Stromal cell of bone marrow (primary cell): Measurements from ENCODE around the gene MS4A13.
"Not testable (repeated sequence)": the region's sequence is repeated elsewhere in the genome, so short reads cannot be mapped to it uniquely, and the experiment has no call there.

Experiments used
- DNase-seq: peaks from one replicate; pipeline ENCODE4 v3.0.0-alpha.2; 2012; ENCODE audit warnings: low read depth

MS4A13 gene, protein sequence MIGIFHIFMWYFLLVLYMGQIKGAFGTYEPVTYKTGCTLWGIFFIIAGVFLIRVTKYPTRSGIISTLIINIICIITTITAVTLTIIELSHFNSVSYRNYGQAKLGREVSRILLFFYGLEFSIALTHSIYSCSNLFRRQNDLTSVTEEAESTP

DNA sequence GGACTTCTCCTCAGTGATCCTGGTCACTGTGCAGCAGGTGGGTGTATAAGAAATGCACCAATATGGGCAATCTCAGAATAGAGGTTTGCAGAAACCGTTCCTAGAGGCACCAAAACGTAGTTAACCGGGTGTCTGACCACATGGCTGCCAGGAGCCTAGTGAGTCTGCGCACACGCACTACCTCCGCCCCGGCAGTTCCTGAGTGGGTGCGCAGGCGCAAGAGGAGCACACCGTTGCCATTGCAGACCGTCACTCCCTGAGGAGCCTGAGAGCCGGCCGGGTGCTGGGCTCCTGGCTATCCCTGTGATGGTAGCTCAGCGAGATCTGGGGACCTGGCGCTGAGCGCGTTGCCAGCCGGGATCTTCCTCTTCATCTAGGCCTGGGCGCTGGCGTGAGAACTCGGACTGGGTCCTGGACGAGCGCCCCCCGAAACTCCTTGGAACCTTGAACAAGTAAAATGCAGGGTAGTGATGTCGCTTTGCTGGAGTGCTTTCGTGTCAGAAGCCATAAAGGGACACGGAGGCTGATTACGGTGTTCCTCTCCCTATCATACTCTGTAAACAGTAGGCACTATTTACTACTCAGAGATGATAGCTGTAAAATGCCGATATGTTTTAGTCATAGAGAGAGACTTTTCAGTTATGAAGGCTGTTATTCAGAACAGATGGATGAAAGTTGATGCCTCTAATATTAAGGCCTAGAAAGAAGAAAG lies at the start of gene MS4A13:
MS4A13 (plus strand) TSS at position 249 of the 712 bp plus-strand sequence. CDS start 2,692 bp downstream, outside the sequence.
- DNase-seq = no peak

DNA sequence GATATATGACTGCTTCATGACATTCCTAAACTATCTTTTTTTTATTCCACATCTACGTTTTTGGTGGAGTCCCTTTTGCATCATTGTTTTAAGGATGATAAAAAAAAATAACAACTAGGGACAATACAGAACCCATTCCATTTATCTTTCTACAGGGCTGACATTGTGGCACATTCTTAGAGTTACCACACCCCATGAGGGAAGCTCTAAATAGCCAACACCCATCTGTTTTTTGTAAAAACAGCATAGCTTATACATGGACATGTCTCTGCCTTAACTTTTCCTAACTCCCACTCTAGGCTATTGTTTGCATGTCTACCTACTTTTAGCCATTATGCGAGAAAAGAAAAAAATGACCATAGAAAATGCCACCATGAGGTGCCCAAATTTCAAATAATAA lies 46.4 kb upstream of the MS4A13 start:
- DNase-seq = no peak

GRCh38 chr11:60469723-60470122 lies 45.5 kb upstream of the MS4A13 start:
- no peak for DNase-seq

GRCh38 chr11:60477035-60477445 lies 38.2 kb upstream of the MS4A13 start:
- DNase-seq = no peak

- DNase-seq = no peak
These were observed 32.8 kb upstream of the MS4A13 start for GRCh38 chr11:60482361-60482760.

GRCh38 chr11:60485987-60486386 lies 29.2 kb upstream of the MS4A13 start:
- DNase-seq = no peak

DNA sequence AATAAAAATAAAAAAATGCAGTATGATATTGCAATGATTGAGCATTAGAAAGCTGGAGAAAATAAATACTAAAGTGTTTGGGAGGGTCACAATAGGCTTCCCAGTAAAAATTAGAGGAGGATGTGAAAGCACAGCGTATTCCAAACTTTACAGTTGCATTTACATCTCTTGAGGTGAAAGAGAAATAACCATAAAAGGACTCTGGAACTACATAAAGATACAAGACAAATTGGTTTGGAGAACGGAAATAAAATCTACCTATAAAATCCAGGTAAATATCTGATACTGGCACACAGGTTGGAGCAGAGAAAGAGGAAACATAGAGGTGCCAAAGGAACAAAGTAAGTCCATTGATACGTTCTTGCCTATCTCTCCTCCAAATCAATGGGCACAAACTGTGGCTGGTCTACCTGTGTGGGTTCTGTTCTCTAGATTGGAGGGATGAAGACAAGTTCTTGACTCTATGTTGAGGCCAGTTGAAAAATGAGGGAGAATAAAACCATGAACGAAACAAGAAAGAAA lies 22.6 kb upstream of the MS4A13 start, which contains the start of gene MS4A12:
MS4A12 (plus strand) TSS at position 291 of the 522 bp plus-strand sequence. CDS start 4,541 bp downstream, outside the sequence.
- DNase-seq = no peak

- no peak for DNase-seq
These were observed 21.7 kb upstream of the MS4A13 start for GRCh38 chr11:60493454-60493853.

DNA sequence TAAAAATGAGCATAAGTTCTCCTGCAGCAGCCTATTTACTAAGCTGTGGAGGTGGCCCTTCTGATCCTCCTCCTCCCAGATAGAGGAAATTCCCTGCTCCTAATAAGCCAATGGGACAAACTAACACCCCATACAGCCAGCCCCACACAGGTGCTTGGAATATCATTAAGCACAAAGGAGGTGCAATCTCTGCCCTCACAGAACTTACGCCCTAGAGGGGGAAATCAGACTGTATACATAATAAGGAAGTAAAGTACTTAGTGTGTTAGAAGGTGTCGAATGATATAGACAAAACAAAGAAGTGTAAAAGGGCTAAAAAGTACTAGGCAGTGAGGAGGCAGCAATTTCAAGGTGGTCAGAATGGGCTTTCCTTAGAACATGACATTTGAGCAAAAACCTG lies 16.8 kb upstream of the MS4A13 start:
- DNase-seq = no peak

- no peak for DNase-seq
These were observed 16.3 kb upstream of the MS4A13 start for GRCh38 chr11:60498853-60499252.

DNA sequence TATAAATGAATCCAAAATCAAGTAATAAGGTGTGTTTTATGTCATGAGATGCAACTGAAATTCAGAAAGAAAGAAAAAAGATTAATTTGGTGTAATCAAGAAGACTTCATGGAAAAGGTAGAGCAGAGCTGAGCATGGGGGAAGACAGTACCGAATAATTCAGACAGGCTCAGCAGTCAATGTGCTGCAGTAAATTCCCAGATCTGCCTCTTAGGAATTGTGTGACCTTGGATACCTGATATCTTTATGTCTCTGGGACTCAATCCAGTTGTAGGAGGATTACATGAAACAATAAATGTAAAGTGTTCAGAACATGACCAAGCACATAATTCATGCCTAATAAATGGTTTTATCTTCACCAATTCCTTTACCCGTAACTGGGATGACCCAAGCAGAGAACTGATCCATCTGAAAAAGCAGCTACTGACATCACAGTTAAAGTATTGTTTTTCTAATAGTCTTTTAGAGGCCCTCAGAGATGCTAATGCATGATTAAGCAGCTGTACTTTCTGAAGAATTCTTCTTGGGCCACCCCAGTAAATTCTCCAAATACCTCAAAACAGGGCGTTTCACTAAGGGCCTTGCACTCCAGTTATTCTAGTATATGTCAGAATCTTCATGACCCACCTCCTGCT lies 14.8 kb upstream of the MS4A13 start:
- DNase-seq = no peak

DNA sequence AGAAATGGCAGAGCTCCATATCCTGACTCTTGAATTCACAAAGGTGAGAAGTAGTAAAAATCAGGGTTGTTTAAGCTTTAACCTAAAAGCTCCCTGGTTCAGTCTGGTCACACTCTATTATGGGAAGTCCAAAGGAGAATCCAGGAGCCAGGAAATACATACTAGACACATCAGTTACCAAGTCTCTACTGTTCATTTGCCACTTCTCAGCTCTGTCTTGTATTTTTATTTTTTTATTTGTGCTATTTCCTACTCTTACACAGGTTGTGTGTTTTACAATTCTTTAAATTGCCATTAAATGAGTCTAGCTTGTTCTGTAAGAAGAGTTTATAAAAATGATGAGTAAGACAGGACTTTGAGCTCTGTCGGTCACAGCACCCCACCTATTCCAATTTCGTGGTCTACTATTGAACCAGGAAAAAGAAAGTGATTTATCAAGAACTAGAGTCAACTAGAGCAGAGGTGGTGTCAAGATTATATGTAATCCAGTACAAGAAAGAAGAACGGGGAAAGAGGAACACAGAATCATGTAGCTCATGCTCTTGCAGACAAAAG lies 12.9 kb upstream of the MS4A13 start:
- DNase-seq = no peak

DNA sequence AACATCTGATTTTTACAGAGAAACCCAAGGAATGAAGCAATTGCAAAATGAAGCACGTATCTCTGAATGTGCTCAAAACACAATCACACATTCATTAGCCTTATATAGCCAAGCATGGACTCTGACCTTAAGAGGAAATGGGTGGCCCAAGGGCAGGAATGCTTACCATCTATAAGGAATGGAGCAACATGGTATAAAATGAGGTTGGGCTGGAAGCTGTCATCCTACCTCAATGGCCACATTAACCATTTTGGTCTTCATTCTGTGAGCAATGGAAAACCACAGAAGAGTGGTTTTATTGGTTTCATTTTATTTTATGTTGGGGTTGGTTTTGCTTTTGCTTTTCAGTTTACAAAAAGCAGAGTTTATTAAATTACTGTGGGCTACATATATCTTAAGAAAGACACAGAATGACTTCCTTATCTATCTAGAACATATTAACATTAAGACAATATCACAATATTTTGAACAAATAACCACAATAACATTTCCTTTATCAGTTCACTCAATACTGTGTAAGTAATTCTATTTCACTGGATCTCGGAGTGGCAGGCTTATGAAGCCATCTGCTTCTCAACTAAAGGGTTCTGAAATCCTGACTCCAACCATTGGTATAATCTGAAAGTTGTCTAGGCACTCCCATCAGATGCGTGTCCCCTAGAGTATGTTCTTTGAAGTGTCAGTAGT lies 10.8 kb upstream of the MS4A13 start:
- DNase-seq = no peak

- not testable (repeated sequence) for DNase-seq
These were observed 5.6 kb upstream of the MS4A13 start for GRCh38 chr11:60509609-60510008.

- DNase-seq = not testable (repeated sequence)
These were observed 5.0 kb upstream of the MS4A13 start for GRCh38 chr11:60510209-60510608.

GRCh38 chr11:60511393-60511792 lies 3.8 kb upstream of the MS4A13 start:
- no peak for DNase-seq

DNA sequence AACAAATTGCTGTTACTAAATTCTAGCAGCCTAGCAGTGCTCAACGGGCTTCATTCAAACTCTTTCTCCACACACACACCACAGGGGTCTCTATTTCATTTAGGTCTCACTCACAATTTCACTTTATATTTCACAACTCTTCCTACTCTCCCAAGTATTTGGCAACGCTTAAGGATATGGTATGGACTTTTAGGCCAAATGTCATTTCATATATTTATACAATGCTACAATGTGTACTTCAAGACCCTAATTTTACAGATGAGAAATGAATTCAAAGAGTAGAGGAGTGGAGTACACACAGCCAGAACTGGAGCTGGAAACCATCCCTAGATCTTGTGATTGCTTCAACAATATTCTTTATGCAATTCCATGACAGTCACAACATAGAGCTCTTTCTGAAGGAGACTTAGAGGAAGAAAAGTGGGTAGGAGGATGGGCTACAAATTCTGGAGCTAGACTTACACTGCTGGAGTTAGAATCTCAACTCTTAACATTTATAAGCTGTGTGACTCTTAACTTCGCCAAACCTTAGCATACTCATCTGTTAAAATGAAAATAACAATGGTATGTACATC lies 2.5 kb upstream of the MS4A13 start:
- DNase-seq = no peak

DNA sequence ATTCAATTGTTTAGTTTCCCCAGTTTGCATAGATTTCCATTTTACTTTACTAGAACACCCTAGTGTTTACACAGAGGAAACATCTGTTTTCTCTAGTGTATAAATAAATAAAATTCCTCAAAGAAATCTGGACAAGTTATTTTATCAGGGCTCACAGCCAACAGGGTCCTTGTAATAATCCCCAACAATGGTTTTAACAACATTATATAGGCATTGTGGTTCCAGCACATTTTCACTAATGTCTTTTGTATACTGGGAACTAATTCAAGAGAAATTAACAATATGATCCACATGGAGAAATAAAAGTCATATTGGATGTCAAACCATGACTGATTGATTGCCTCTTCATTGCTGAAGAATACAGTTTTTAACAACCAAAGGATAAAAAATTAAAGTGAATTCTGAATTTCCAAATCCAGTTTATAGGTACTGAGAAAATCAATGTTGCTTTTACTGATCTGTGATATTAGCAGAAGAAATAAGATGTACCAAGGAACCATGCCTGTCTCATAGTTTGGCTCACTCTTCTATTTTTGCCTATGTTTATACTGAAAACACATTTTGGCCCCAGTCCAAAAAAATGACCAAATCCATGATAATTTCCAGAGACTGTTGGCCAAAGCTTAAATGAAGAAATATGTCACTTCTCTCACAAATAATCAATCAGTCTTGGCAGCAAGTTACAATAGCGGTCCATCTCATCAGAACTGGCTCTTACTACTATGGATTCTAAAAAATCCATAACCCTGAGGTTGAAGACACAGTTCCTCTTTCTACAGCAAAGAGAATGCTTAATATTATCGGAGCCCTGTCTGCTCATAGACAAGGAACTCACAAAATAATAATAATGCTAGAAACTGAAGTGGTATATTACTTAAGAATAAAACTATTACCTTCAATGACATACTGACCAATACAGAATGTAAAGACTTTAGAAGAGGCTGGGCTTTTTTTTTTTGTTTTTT lies 1.4 kb upstream of the MS4A13 start:
- DNase-seq = no peak

DNA sequence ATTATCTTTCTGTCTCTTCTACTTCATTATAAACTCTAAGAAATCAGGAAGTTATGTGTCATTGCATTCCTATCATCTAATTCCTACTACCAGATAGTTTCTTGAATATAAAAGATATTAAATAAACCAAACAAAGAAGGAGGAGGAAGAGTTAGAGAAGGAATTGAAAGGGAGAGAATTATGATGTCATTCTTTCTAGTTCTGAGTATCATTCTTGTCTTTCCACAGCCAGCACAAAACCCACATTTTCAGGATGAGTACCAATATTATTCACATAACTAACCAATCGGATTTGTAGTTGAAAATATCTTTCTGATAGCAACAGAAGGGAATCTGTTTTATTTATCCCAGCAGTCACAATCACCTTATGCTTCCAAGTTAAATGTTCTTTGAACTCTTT lies 13.3 kb downstream of the MS4A13 start:
- DNase-seq = no peak

GRCh38 chr11:60528934-60529333 lies 13.7 kb downstream of the MS4A13 start:
- DNase-seq = no peak
